KMS-11 (cell line): Measurements from ENCODE around the gene BRPF1.

Experiments used
- H2AFZ ChIP-seq: fragments of 200-600 bp; sonication (generic); 2 replicates; pipeline ENCODE4 v1.6.1; 2016; ENCODE audit warnings: antibody characterized with exemption, mixed run types, low read depth
- H3K27ac ChIP-seq: fragments of 200-600 bp; sonication (generic); 2 replicates; pipeline ENCODE4 v1.6.1; 2016; ENCODE audit warnings: mild to moderate bottlenecking, mixed run types
- H3K27me3 ChIP-seq: fragments of 200-600 bp; sonication (generic); 2 replicates; pipeline ENCODE4 v1.6.1; 2017; ENCODE audit warnings: mild to moderate bottlenecking, low read depth, mixed run types, moderate library complexity; ENCODE audit not compliant: insufficient read depth
- H3K36me3 ChIP-seq: fragments of 200-600 bp; sonication (generic); 2 replicates; pipeline ENCODE4 v1.6.1; 2017; ENCODE audit warnings: mild to moderate bottlenecking, mixed run types; ENCODE audit not compliant: insufficient read depth
- H3K4me1 ChIP-seq: fragments of 200-600 bp; sonication (generic); 2 replicates; pipeline ENCODE4 v1.6.1; 2016; ENCODE audit warnings: mild to moderate bottlenecking, low read depth, mixed run types; ENCODE audit not compliant: poor library complexity, severe bottlenecking
- H3K4me2 ChIP-seq: fragments of 200-600 bp; sonication (generic); 2 replicates; pipeline ENCODE4 v1.7.0; 2016; ENCODE audit warnings: mild to moderate bottlenecking, mixed run types
- H3K4me3 ChIP-seq: fragments of 200-600 bp; sonication (generic); IDR thresholded peaks from 2 replicates; pipeline ENCODE4 v1.6.1; 2017; ENCODE audit warnings: low read depth, low read length, mixed read lengths; ENCODE audit not compliant: insufficient read depth
- H3K79me2 ChIP-seq: fragments of 200-600 bp; sonication (generic); 2 replicates; pipeline ENCODE4 v1.6.1; 2016; ENCODE audit warnings: low read depth, mixed run types; ENCODE audit not compliant: insufficient read depth
- H3K9ac ChIP-seq: fragments of 200-600 bp; sonication (generic); 2 replicates; pipeline ENCODE4 v1.6.1; 2016; ENCODE audit warnings: mild to moderate bottlenecking, mixed run types
- H4K20me1 ChIP-seq: fragments of 200-600 bp; sonication (generic); 2 replicates; pipeline ENCODE4 v1.6.1; 2016; ENCODE audit warnings: mild to moderate bottlenecking, mixed run types; ENCODE audit not compliant: insufficient read depth
- TF ChIP-seq, protein P1 (sequence below): fragments of 200-600 bp; sonication (generic); conservative IDR thresholded peaks from 2 replicates; pipeline ENCODE4 v1.6.1; 2017; ENCODE audit warnings: low read depth, mild to moderate bottlenecking, antibody characterized with exemption, low read length, moderate library complexity, mixed read lengths

BRPF1 gene

GRCh38 chr3:9785602-9786001, 54.1 kb downstream of the BRPF1 start:
- Histone ChIP-seq H3K36me3 (no peaks in the 10 kb centered on the region), H3K27me3 (no peaks in the 10 kb centered on the region), H2AFZ (no peak overlapping the region), H3K79me2 (no peaks in the 10 kb centered on the region), H3K4me3 (no peak overlapping the region), H3K27ac (no peak overlapping the region), H3K4me1 (peaks cover 3% of the 10 kb centered on the region), H3K9ac (no peak overlapping the region), H4K20me1 (no peaks in the 10 kb centered on the region), H3K4me2 (no peak overlapping the region)
- TF ChIP-seq, protein P1, sequence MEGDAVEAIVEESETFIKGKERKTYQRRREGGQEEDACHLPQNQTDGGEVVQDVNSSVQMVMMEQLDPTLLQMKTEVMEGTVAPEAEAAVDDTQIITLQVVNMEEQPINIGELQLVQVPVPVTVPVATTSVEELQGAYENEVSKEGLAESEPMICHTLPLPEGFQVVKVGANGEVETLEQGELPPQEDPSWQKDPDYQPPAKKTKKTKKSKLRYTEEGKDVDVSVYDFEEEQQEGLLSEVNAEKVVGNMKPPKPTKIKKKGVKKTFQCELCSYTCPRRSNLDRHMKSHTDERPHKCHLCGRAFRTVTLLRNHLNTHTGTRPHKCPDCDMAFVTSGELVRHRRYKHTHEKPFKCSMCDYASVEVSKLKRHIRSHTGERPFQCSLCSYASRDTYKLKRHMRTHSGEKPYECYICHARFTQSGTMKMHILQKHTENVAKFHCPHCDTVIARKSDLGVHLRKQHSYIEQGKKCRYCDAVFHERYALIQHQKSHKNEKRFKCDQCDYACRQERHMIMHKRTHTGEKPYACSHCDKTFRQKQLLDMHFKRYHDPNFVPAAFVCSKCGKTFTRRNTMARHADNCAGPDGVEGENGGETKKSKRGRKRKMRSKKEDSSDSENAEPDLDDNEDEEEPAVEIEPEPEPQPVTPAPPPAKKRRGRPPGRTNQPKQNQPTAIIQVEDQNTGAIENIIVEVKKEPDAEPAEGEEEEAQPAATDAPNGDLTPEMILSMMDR = no peak

DNA sequence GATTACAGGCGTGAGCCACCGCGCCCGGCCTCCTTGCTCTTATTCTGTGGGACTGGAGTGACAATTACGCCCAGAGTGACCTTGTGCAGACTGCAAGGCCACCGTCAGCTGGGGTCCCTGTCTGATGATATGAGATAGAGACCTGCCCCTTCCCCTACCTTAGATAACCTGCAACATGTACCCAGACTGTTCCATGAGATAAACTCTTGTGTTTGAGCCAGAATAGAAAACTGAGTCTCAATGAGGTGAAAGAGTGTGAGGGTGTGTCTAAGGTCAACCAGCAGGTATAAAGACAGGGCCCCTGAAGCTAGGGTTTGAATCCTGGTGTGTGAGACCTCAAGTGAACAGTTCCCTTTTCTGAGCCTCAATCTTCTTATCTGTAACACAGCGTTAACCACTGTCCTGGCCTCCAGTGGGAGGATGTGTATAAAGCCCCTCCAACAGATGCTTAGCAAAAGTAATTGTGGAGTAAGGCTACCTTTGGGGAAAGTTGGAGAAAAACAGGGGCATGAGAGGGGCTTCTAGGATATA, 54.7 kb downstream of the BRPF1 start:
- TF ChIP-seq, protein P1 = no peak
- no peak overlapping the region for H3K4me2 ChIP-seq
- no peak overlapping the region for H2AFZ ChIP-seq
- no peaks in the 10 kb centered on the region for H3K27me3 ChIP-seq
- H3K27ac ChIP-seq = no peak overlapping the region
- H4K20me1 ChIP-seq = no peaks in the 10 kb centered on the region
- H3K79me2 ChIP-seq = no peaks in the 10 kb centered on the region
- H3K4me1 ChIP-seq = no peaks in the 10 kb centered on the region
- H3K4me3 ChIP-seq = no peak overlapping the region
- H3K36me3 ChIP-seq = no peaks in the 10 kb centered on the region
- no peak overlapping the region for H3K9ac ChIP-seq

DNA sequence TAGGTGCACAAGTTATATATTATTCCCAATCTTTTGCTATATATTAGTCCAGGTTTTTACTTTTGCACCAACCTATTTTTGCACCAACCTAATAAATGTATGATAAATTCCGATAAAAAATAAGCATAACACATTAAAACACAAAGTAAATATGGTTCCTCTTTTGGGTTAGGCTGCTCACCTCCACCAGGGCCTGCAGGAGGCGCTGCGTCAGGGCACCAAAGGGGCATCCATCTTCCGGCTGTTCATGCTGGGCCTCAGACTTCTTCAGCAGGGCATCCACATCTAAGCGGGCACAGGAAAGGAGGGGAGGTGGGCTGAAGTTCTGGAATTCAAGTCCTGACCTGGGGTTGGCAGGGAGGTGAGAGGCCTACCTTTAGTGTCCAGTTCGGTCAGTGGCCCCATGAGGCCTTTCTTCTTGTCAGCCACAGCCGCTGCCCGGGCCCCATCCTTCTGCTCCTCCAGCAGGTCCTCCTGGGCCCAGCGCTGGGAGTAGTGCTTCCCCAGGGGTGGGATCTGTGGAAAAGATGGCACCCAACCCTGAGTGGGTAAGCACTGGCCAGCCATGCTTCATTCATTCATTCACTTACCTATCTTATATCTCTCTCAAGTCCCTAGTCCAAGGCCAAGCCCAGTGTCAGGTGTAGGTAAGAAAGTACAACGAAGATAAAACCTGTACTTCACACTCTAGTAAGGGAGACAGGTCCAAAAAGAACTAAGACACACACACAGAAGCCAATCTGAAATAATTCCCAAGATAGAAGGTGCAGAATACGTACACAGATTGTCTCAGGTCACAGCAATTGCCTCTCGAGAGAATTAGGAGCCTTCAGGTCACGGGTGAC, 55.5 kb downstream of the BRPF1 start:
- TF ChIP-seq, protein P1 = peak; percentile 53
- Histone ChIP-seq H3K27ac (no peak overlapping the region), H3K9ac (no peak overlapping the region), H3K4me3 (no peak overlapping the region), H2AFZ (no peak overlapping the region), H3K79me2 (no peaks in the 10 kb centered on the region), H3K4me1 (peaks cover 4% of the 10 kb centered on the region), H3K4me2 (no peak overlapping the region), H3K27me3 (no peaks in the 10 kb centered on the region), H3K36me3 (no peaks in the 10 kb centered on the region), H4K20me1 (no peaks in the 10 kb centered on the region)

DNA sequence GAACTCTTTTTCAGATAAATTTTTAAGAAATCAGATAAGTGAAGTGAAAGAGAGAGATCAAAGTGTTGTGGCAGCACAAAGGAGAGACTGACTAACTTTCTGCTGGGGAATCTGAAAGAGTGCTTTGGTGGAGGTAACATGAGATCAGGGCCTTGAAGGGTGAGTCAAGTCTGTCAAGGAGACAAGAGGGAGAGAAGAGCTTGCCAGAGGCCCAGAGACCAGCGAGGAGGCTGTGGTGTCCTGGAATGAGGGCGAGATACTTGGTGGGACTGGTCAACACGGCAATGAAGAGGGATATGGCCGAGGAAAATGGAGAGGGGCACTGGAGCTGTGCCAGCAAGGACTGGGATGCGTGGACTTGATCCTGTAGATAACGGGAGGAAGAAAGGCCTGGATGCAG, 56.2 kb downstream of the BRPF1 start:
- Histone ChIP-seq H3K27ac (no peak overlapping the region), H2AFZ (no peak overlapping the region), H3K27me3 (no peaks in the 10 kb centered on the region), H3K79me2 (no peaks in the 10 kb centered on the region), H3K4me2 (no peak overlapping the region), H3K4me1 (peaks cover 4% of the 10 kb centered on the region), H3K36me3 (no peaks in the 10 kb centered on the region), H4K20me1 (no peaks in the 10 kb centered on the region), H3K9ac (no peak overlapping the region), H3K4me3 (no peak overlapping the region)
- TF ChIP-seq, protein P1 = no peak
